ENCODE measurements around the gene RPL27A. TPM values are rescaled to one million over a fixed set of nuclear protein-coding genes. Genes with fewer than 3 reads are reported as not detected.

Gene RPL27A
- total RNA-seq, 1 donor from 2014 or later: 766 TPM

GRCh38 chr11:8709002-8709672, 26.5 kb downstream of the RPL27A start:
- Mint-ChIP-seq H3K4me3 (ENCODE audit: low read depth) (no peak overlapping the region), H3K27ac (no peak overlapping the region), H3K36me3 (ENCODE audit: low read depth) (no peaks in the 10 kb centered on the region), H3K27me3 (ENCODE audit: low read depth) (no peaks in the 10 kb centered on the region), H3K4me1 (ENCODE audit: low read depth) (no peaks in the 10 kb centered on the region), H3K9me3 (no peaks in the 10 kb centered on the region)
- DNase-seq (ENCODE audit: low spot score): no peak
- intact Hi-C loops (cut with micrococcal nuclease): no loop called here

- DNase-seq (ENCODE audit: low spot score): no peak
- H3K4me1 Mint-ChIP-seq (ENCODE audit: low read depth): no peaks in the 10 kb centered on the region
- intact Hi-C loops (cut with micrococcal nuclease): no loop called here
- H3K9me3 Mint-ChIP-seq: no peaks in the 10 kb centered on the region
- no peak overlapping the region for H3K27ac Mint-ChIP-seq
- H3K4me3 Mint-ChIP-seq (ENCODE audit: low read depth): no peak overlapping the region
- no peaks in the 10 kb centered on the region for H3K36me3 Mint-ChIP-seq (ENCODE audit: low read depth)
- no peaks in the 10 kb centered on the region for H3K27me3 Mint-ChIP-seq (ENCODE audit: low read depth)
These were observed 27.2 kb downstream of the RPL27A start for GRCh38 chr11:8709777-8710176.

- H3K36me3 Mint-ChIP-seq (ENCODE audit: low read depth): no peaks in the 10 kb centered on the region
- H3K27ac Mint-ChIP-seq: no peak overlapping the region
- H3K4me1 Mint-ChIP-seq (ENCODE audit: low read depth): no peaks in the 10 kb centered on the region
- no peak for DNase-seq (ENCODE audit: low spot score)
- no peaks in the 10 kb centered on the region for H3K9me3 Mint-ChIP-seq
- H3K27me3 Mint-ChIP-seq (ENCODE audit: low read depth): no peaks in the 10 kb centered on the region
- intact Hi-C loops (cut with micrococcal nuclease): no loop called here
- H3K4me3 Mint-ChIP-seq (ENCODE audit: low read depth): no peak overlapping the region
These were observed 29.4 kb downstream of the RPL27A start for GRCh38 chr11:8711895-8712442.

GRCh38 chr11:8712506-8712905, 29.9 kb downstream of the RPL27A start:
- no peaks in the 10 kb centered on the region for H3K4me1 Mint-ChIP-seq (ENCODE audit: low read depth)
- H3K4me3 Mint-ChIP-seq (ENCODE audit: low read depth): no peak overlapping the region
- no peak for DNase-seq (ENCODE audit: low spot score)
- no peaks in the 10 kb centered on the region for H3K36me3 Mint-ChIP-seq (ENCODE audit: low read depth)
- H3K27ac Mint-ChIP-seq: no peak overlapping the region
- intact Hi-C loops (cut with micrococcal nuclease): no loop called here
- no peaks in the 10 kb centered on the region for H3K9me3 Mint-ChIP-seq
- no peaks in the 10 kb centered on the region for H3K27me3 Mint-ChIP-seq (ENCODE audit: low read depth)

GRCh38 chr11:8713760-8714454, 31.3 kb downstream of the RPL27A start:
- DNase-seq (ENCODE audit: low spot score): no peak
- Mint-ChIP-seq H3K4me3 (ENCODE audit: low read depth) (no peak overlapping the region), H3K27me3 (ENCODE audit: low read depth) (no peaks in the 10 kb centered on the region), H3K9me3 (no peaks in the 10 kb centered on the region), H3K4me1 (ENCODE audit: low read depth) (peaks cover 2% of the 10 kb centered on the region), H3K36me3 (ENCODE audit: low read depth) (no peaks in the 10 kb centered on the region), H3K27ac (no peak overlapping the region)
- intact Hi-C loops (cut with micrococcal nuclease): no loop called here

GRCh38 chr11:8714622-8715225, 32.1 kb downstream of the RPL27A start:
- H3K4me1 Mint-ChIP-seq (ENCODE audit: low read depth): peaks cover 2% of the 10 kb centered on the region
- no peak overlapping the region for H3K4me3 Mint-ChIP-seq (ENCODE audit: low read depth)
- H3K9me3 Mint-ChIP-seq: no peaks in the 10 kb centered on the region
- intact Hi-C loops (cut with micrococcal nuclease): no loop called here
- no peak overlapping the region for H3K27ac Mint-ChIP-seq
- no peak for DNase-seq (ENCODE audit: low spot score)
- no peaks in the 10 kb centered on the region for H3K27me3 Mint-ChIP-seq (ENCODE audit: low read depth)
- H3K36me3 Mint-ChIP-seq (ENCODE audit: low read depth): no peaks in the 10 kb centered on the region

- H3K36me3 Mint-ChIP-seq (ENCODE audit: low read depth): no peaks in the 10 kb centered on the region
- no peaks in the 10 kb centered on the region for H3K9me3 Mint-ChIP-seq
- H3K4me1 Mint-ChIP-seq (ENCODE audit: low read depth): peaks cover 2% of the 10 kb centered on the region
- H3K4me3 Mint-ChIP-seq (ENCODE audit: low read depth): no peak overlapping the region
- intact Hi-C loops (cut with micrococcal nuclease): no loop called here
- no peak overlapping the region for H3K27ac Mint-ChIP-seq
- no peak for DNase-seq (ENCODE audit: low spot score)
- H3K27me3 Mint-ChIP-seq (ENCODE audit: low read depth): no peaks in the 10 kb centered on the region
These were observed 32.9 kb downstream of the RPL27A start for GRCh38 chr11:8715501-8715900.

GRCh38 chr11:8717544-8717875, 34.9 kb downstream of the RPL27A start:
- Mint-ChIP-seq H3K4me3 (ENCODE audit: low read depth) (no peak overlapping the region), H3K4me1 (ENCODE audit: low read depth) (peaks cover 2% of the 10 kb centered on the region), H3K9me3 (no peaks in the 10 kb centered on the region), H3K36me3 (ENCODE audit: low read depth) (no peaks in the 10 kb centered on the region), H3K27ac (no peak overlapping the region), H3K27me3 (ENCODE audit: low read depth) (peaks cover 3% of the 10 kb centered on the region)
- intact Hi-C loops (cut with micrococcal nuclease): no loop called here
- no peak for DNase-seq (ENCODE audit: low spot score)

- Mint-ChIP-seq H3K4me1 (ENCODE audit: low read depth) (peaks cover 2% of the 10 kb centered on the region), H3K9me3 (no peaks in the 10 kb centered on the region), H3K4me3 (ENCODE audit: low read depth) (no peak overlapping the region), H3K27me3 (ENCODE audit: low read depth) (peaks cover 3% of the 10 kb centered on the region), H3K27ac (no peak overlapping the region), H3K36me3 (ENCODE audit: low read depth) (no peaks in the 10 kb centered on the region)
- DNase-seq (ENCODE audit: low spot score): no peak
- intact Hi-C loops (cut with micrococcal nuclease): no loop called here
These were observed 35.5 kb downstream of the RPL27A start for GRCh38 chr11:8717876-8718753.

- no peak overlapping the region for H3K27ac Mint-ChIP-seq
- no peak overlapping the region for H3K4me3 Mint-ChIP-seq (ENCODE audit: low read depth)
- no peaks in the 10 kb centered on the region for H3K9me3 Mint-ChIP-seq
- no peaks in the 10 kb centered on the region for H3K36me3 Mint-ChIP-seq (ENCODE audit: low read depth)
- H3K27me3 Mint-ChIP-seq (ENCODE audit: low read depth): peaks cover 3% of the 10 kb centered on the region
- no peak for DNase-seq (ENCODE audit: low spot score)
- H3K4me1 Mint-ChIP-seq (ENCODE audit: low read depth): peaks cover 2% of the 10 kb centered on the region
- intact Hi-C loops (cut with micrococcal nuclease): no loop called here
These were observed 36.6 kb downstream of the RPL27A start for GRCh38 chr11:8719211-8719649.

GRCh38 chr11:8719721-8720120, 37.1 kb downstream of the RPL27A start:
- no peaks in the 10 kb centered on the region for H3K9me3 Mint-ChIP-seq
- intact Hi-C loops (cut with micrococcal nuclease): no loop called here
- DNase-seq (ENCODE audit: low spot score): no peak

GRCh38 chr11:8720352-8720751, 37.8 kb downstream of the RPL27A start:
- Mint-ChIP-seq H3K27ac (no peak overlapping the region), H3K4me3 (ENCODE audit: low read depth) (no peak overlapping the region), H3K4me1 (ENCODE audit: low read depth) (peaks cover 2% of the 10 kb centered on the region), H3K36me3 (ENCODE audit: low read depth) (no peaks in the 10 kb centered on the region), H3K27me3 (ENCODE audit: low read depth) (peaks cover 3% of the 10 kb centered on the region), H3K9me3 (no peaks in the 10 kb centered on the region)
- intact Hi-C loops (cut with micrococcal nuclease): no loop called here
- no peak for DNase-seq (ENCODE audit: low spot score)

More at GRCh38 chr11:8719721-8720120, 37.1 kb downstream of the RPL27A start:
- peaks cover 2% of the 10 kb centered on the region for H3K4me1 Mint-ChIP-seq (ENCODE audit: low read depth)
- no peaks in the 10 kb centered on the region for H3K36me3 Mint-ChIP-seq (ENCODE audit: low read depth)
- no peak overlapping the region for H3K4me3 Mint-ChIP-seq (ENCODE audit: low read depth)
- H3K27ac Mint-ChIP-seq: no peak overlapping the region
- peaks cover 3% of the 10 kb centered on the region for H3K27me3 Mint-ChIP-seq (ENCODE audit: low read depth)
